ENCODE results near the gene ARHGEF11. TPM values are rescaled to one million over a fixed set of nuclear protein-coding genes. Genes with fewer than 3 reads are reported as not detected.

ARHGEF11 gene
- total RNA-seq, 1 experiment from 2014 or later: 38.1 TPM

GRCh38 chr1:156926175-156926574 lies 119.4 kb downstream of the ARHGEF11 start:
- H3K27ac Mint-ChIP-seq: no peak overlapping the region
- DNase-seq (ENCODE audit: low spot score) (no peak), ATAC-seq (no peak)
- TF ChIP-seq CBFB (CRISPR knock-in tag; IDR thresholded peaks at IDR 0.05; ENCODE audit: low read depth) (no peak), ATF1 (CRISPR knock-in tag; IDR thresholded peaks at IDR 0.05) (no peak), ZNF219 (CRISPR knock-in tag; IDR thresholded peaks at IDR 0.05; ENCODE audit: borderline replicate concordance) (no peak), SP1 (CRISPR knock-in tag; conservative IDR thresholded peaks at IDR 0.05) (no peak), IRF2 (CRISPR knock-in tag; IDR thresholded peaks at IDR 0.05; ENCODE audit: borderline replicate concordance, low read depth) (no peak), ZMAT4 (CRISPR knock-in tag; IDR thresholded peaks at IDR 0.05) (no peak), TCF7 (CRISPR knock-in tag; IDR thresholded peaks at IDR 0.05; ENCODE audit: low read depth) (no peak)
- TF ChIP-seq, protein P1, sequence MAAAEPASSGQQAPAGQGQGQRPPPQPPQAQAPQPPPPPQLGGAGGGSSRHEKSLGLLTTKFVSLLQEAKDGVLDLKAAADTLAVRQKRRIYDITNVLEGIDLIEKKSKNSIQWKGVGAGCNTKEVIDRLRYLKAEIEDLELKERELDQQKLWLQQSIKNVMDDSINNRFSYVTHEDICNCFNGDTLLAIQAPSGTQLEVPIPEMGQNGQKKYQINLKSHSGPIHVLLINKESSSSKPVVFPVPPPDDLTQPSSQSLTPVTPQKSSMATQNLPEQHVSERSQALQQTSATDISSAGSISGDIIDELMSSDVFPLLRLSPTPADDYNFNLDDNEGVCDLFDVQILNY (CRISPR knock-in tag; IDR thresholded peaks at IDR 0.05): no peak
- H3K9me3 Mint-ChIP-seq: no peaks in the 10 kb centered on the region
- no peaks in the 10 kb centered on the region for H3K36me3 Mint-ChIP-seq
- POLR2A ChIA-PET: no interaction called here
- no peak overlapping the region for H3K4me3 Mint-ChIP-seq
- CTCF ChIA-PET: interaction anchor here (2.3 to 11.9 kb wide), 6 partner anchors 25 to 236 kb away, joined by 17 to 233 read pairs (median 32); partner anchors contain the start of genes INSRR, NTRK1 and PEAR1
- H3K4me1 Mint-ChIP-seq: peaks cover 23% of the 10 kb centered on the region
- peaks cover 99% of the 10 kb centered on the region for H3K27me3 Mint-ChIP-seq (ENCODE audit: low read depth)

DNA sequence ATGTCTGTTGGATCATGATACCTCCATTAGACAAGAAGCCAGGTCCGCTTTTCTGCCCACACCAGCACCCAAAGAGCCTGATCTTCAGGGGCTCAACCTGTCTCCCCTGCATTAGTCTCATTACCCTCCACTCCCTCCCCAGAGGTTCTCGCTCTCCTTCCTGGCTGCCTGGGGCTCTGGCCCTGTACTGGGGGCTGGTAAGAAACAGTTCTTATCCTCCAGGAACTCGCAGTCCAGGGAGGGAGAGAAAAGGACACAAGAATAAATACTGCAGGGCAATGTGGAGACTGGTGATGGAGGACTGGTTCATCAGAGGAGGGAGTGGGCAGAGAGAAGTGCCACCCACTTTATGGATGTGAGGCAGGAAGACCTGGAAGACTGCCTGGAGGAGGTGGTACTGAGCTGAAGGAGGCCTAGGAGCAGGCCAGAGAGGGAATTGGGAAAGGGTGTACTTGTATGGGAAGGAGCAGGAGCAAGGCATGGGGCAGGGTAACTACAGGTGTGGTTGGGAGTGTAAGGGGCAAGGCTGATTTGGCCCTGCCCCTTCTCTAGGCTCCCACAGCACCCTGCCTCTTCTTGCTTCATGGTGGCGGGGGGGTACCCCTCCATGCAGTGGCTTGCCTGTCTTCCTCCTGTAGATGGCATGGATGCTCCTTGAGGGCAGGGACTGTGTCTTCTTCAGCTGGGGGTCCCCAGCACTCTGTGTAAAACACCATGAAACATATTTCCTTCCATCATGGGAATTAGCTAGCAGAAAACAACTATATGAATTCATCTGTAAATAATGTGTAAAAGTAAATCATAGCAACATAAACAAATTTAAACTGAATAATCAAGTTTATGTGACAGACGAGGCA lies 120.2 kb downstream of the ARHGEF11 start:
- CTCF ChIA-PET: interaction anchor here (1.0 to 11.9 kb wide), 14 partner anchors 26 to 235 kb away, joined by 3 to 233 read pairs (median 10); partner anchors contain the start of genes INSRR, NTRK1 and PEAR1
- Mint-ChIP-seq H3K27ac (no peak overlapping the region), H3K9me3 (no peaks in the 10 kb centered on the region), H3K4me1 (peaks cover 25% of the 10 kb centered on the region), H3K27me3 (ENCODE audit: low read depth) (peaks cover 100% of the 10 kb centered on the region), H3K4me3 (peak overlapping the region; percentile 72), H3K36me3 (no peaks in the 10 kb centered on the region)
- DNase-seq (ENCODE audit: low spot score) (no peak), ATAC-seq (no peak)
- POLR2A ChIA-PET: interaction anchor here (0.7 kb wide), 1 partner anchor 15 kb away, joined by 3 read pairs; no protein-coding TSS in a partner anchor
- TF ChIP-seq TEAD1 (CRISPR knock-in tag; IDR thresholded peaks at IDR 0.05): no peak
- no peak for TF ChIP-seq SOX15 (CRISPR knock-in tag; IDR thresholded peaks at IDR 0.05)
- no peak for TF ChIP-seq ZNF425 (CRISPR knock-in tag; conservative IDR thresholded peaks at IDR 0.05)
- no peak for TF ChIP-seq FOXP1 (CRISPR knock-in tag; IDR thresholded peaks at IDR 0.05; ENCODE audit: borderline replicate concordance)
- no peak for TF ChIP-seq ZBTB43 (CRISPR knock-in tag; IDR thresholded peaks at IDR 0.05)
- TF ChIP-seq ZNF121 (CRISPR knock-in tag; IDR thresholded peaks at IDR 0.05): no peak
- TF ChIP-seq TP53 (CRISPR knock-in tag; IDR thresholded peaks at IDR 0.05): no peak

DNA sequence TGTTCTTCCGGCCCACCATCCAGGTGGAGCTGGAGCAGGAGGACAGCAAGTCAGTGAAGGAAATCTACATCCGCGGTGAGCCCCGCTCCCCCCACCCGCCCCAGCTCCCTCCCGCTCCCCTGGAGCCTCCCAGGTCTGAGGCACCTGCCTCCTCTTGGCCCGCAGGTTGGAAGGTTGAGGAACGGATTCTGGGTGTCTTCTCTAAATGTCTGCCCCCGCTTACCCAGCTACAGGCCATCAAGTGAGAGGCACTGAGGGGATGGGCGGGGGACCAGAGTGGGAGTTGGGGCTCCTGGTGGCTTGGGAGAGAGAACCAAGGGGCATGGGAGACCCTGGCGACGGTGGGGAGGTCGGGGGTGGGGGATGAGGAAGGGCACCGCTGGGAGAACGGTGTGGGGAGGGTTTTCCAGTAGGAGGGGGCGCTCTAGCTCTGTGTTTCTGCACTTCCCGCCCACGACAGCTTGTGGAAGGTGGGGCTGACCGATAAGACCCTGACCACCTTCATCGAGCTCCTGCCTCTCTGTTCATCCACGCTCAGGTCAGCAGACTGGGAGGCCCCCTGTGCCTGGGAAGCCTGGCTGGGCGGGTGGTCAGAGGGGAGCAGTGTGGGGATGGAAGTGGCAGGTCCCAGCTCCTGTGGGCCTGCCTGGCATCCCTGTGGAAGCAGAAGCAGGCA lies 120.9 kb downstream of the ARHGEF11 start:
- H3K4me1 Mint-ChIP-seq: peaks cover 25% of the 10 kb centered on the region
- ChIA-PET CTCF (interaction anchor here (0.8 to 11.9 kb wide), 28 partner anchors 10 to 300 kb away, joined by 3 to 233 read pairs (median 6); partner anchors contain the start of genes CRABP2, HDGF, INSRR and NTRK1), POLR2A (interaction anchor here (0.7 to 1.2 kb wide), 3 partner anchors 11 to 231 kb away, joined by 3 to 4 read pairs (median 3); no protein-coding TSS in a partner anchor)
- H3K4me3 Mint-ChIP-seq: peak overlapping the region; percentile 72
- no peaks in the 10 kb centered on the region for H3K9me3 Mint-ChIP-seq
- ATAC-seq (no peak), DNase-seq (ENCODE audit: low spot score) (no peak)
- H3K27me3 Mint-ChIP-seq (ENCODE audit: low read depth): peaks cover 100% of the 10 kb centered on the region
- H3K36me3 Mint-ChIP-seq: no peaks in the 10 kb centered on the region
- H3K27ac Mint-ChIP-seq: no peak overlapping the region
- TF ChIP-seq ZBTB43 (CRISPR knock-in tag; IDR thresholded peaks at IDR 0.05): no peak
- TF ChIP-seq IRF2 (CRISPR knock-in tag; IDR thresholded peaks at IDR 0.05; ENCODE audit: borderline replicate concordance, low read depth): no peak
- TF ChIP-seq TEAD1 (CRISPR knock-in tag; IDR thresholded peaks at IDR 0.05): no peak
- TF ChIP-seq HMGXB4 (CRISPR knock-in tag; IDR thresholded peaks at IDR 0.05): no peak
- no peak for TF ChIP-seq EMX1 (CRISPR knock-in tag; IDR thresholded peaks at IDR 0.05)
